H1 (cell line): Measurements from ENCODE around the gene RHOG. TPM values are rescaled to one million over a fixed set of nuclear protein-coding genes. Genes with fewer than 3 reads are reported as not detected.

Source experiments
- BACH1 ChIP-seq: IDR thresholded peaks from 2 replicates; pipeline ENCODE4 v1.6.1; 2012; ENCODE audit warnings: low read length, improper control_type of control experiment
- EZH2 ChIP-seq: fragments of 200-600 bp; sonication (generic); IDR thresholded peaks from 2 replicates; pipeline ENCODE4 v1.7.1; 2012; ENCODE audit warnings: low read depth, mild to moderate bottlenecking, moderate library complexity, low read length, inconsistent platforms; ENCODE audit not compliant: severe bottlenecking
- POLR2AphosphoS5 ChIP-seq: IDR thresholded peaks from 2 replicates; pipeline ENCODE4 v1.6.1; 2011; ENCODE audit warnings: low read depth, low read length
- ZNF274 ChIP-seq: IDR thresholded peaks from 2 replicates; pipeline ENCODE4 v1.7.0; 2012; ENCODE audit warnings: low read length, borderline replicate concordance; ENCODE audit errors: extremely low read depth
- polyA plus RNA-seq, 7 experiments: library from polyadenylated mRNA; depleted of rRNA in 3 of 7; stranded (reverse) in 5 of 7; unstranded in 2 of 7; fragments of >200 nt in 5 of 7; fragments of 200-250 nt in 2 of 7; gene quantifications; 1 replicate in 5 of 7; 2 replicates in 1 of 7; 4 replicates in 1 of 7; pipeline versions ENCODE4 v1.2.1 to v1.2.3, GENCODE V29; 2011 to 2013; ENCODE audit warnings: missing spikeins in 2 of 7, mixed read lengths in 2 of 7
- total RNA-seq: library from RNA; stranded (reverse); fragmentation: NEBNext Ultra II Directional; extraction: Animal tissue kit (Norgen Biotek cat#: 25700); gene quantifications from 2 replicates; pipeline ENCODE4 v1.2.1, GENCODE V29; 2021

RHOG gene
- total and polyA plus RNA-seq, 2 of the 8 experiments (the other 6 are each of a cell fraction or from before 2014, with no cell fraction given): 28.3 to 69.6 TPM

- TF ChIP-seq EZH2: no peak
- TF ChIP-seq POLR2AphosphoS5: no peak
- no peak for TF ChIP-seq BACH1
- TF ChIP-seq ZNF274: no peak
Observed at GRCh38 chr11:3885855-3886254, 45.1 kb upstream of the RHOG start (continued).
